ENCODE data around the gene POU2AF3.

GRCh38 chr11:111305876-111306275, 7.5 kb downstream of the POU2AF3 start:
- TF ChIP-seq GATA2 (IDR thresholded peaks at IDR 0.05; ENCODE audit: low read depth, low read length) (no peak), GATA3 (IDR thresholded peaks at IDR 0.05; ENCODE audit: low read depth, low read length) (no peak)

Data from SH-SY5Y (cell line).